Osteoblast (primary cell): Measurements from ENCODE around the gene KLHL33. TPM values are rescaled to one million over a fixed set of nuclear protein-coding genes. Genes with fewer than 3 reads are reported as not detected.
A peak's percentile ranks its signal among the peaks of the same experiment; 100 is the strongest.

Experiments used
- DNase-seq: peaks from one replicate; pipeline ENCODE4 v3.0.0; 2011; ENCODE audit warnings: low spot score, mixed read lengths; ENCODE audit not compliant: insufficient read length; ENCODE audit errors: missing footprints
- H2AFZ ChIP-seq: 2 replicates; pipeline ENCODE4 v1.6.0; 2011; ENCODE audit warnings: mild to moderate bottlenecking, low read length
- H3K27ac ChIP-seq: 2 replicates; pipeline ENCODE4 v1.5.1; 2011; ENCODE audit warnings: mild to moderate bottlenecking, low read depth, low read length, moderate library complexity
- H3K27me3 ChIP-seq: 2 replicates; pipeline ENCODE4 v1.6.0; 2012; ENCODE audit warnings: mild to moderate bottlenecking, control low read depth, inconsistent platforms, low read length, moderate library complexity; ENCODE audit not compliant: insufficient read depth
- H3K36me3 ChIP-seq: 2 replicates; pipeline ENCODE4 v1.5.1; 2011; ENCODE audit warnings: mild to moderate bottlenecking, low read length, control low read depth, moderate library complexity; ENCODE audit not compliant: insufficient read depth
- H3K4me1 ChIP-seq: 2 replicates; pipeline ENCODE4 v1.5.1; 2011; ENCODE audit warnings: mild to moderate bottlenecking, low read length, control low read depth, moderate library complexity; ENCODE audit not compliant: insufficient read depth
- H3K4me2 ChIP-seq: 2 replicates; pipeline ENCODE4 v1.6.0; 2011; ENCODE audit warnings: mild to moderate bottlenecking, low read length; ENCODE audit not compliant: insufficient read depth
- H3K4me3 ChIP-seq: fragments of 200-600 bp; sonication (generic); 3 replicates; pipeline ENCODE4 v1.5.1; 2012; ENCODE audit warnings: mild to moderate bottlenecking, low read length, inconsistent platforms; ENCODE audit not compliant: insufficient read depth
- H3K79me2 ChIP-seq: 2 replicates; pipeline ENCODE4 v1.6.0; 2012; ENCODE audit warnings: mild to moderate bottlenecking, low read length, control low read depth, inconsistent platforms; ENCODE audit not compliant: insufficient read depth
- H3K9me3 ChIP-seq: 2 replicates; pipeline ENCODE4 v1.5.1; 2011; ENCODE audit warnings: low read depth, low read length, control low read depth
- H4K20me1 ChIP-seq: 2 replicates; pipeline ENCODE4 v1.6.0; 2012; ENCODE audit warnings: mild to moderate bottlenecking, low read length, control low read depth; ENCODE audit not compliant: insufficient read depth
- total RNA-seq: library from RNA; depleted of rRNA; stranded (reverse); fragments of >200 nt; gene quantifications from 2 replicates; pipeline ENCODE4 v1.2.3, GENCODE V29; 2012
- TF ChIP-seq, protein P1 (sequence below): IDR thresholded peaks from 2 replicates; pipeline ENCODE4 v1.5.1; 2011; ENCODE audit warnings: mild to moderate bottlenecking, low read depth, low read length, moderate library complexity; ENCODE audit errors: extremely low read depth

Gene KLHL33
- total RNA-seq, 1 donor, result 0.36 TPM

DNA sequence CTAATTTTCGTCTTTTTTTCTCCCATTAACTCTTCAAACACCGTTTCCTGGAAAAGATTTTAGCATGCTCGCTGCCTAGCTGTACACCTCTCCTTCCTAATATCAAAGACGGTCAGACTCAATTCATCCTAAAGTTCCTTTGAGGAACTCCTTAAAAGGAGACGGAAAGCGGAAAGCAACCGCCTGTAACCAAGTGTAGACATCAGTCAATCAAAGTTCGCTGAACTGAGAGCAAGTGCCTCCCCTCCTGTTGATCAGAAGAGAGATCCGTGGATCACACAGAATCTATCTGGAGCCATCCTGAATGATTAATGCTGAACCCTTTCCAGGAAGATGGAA, 22.3 kb downstream of the KLHL33 start:
- no peaks in the 10 kb centered on the region for H3K36me3 ChIP-seq
- peak overlapping the region; percentile 85 for H3K27ac ChIP-seq
- peak overlapping the region; percentile 98 for H2AFZ ChIP-seq
- peak overlapping the region; percentile 93 for H3K4me2 ChIP-seq
- no peaks in the 10 kb centered on the region for H3K27me3 ChIP-seq
- TF ChIP-seq, protein P1, sequence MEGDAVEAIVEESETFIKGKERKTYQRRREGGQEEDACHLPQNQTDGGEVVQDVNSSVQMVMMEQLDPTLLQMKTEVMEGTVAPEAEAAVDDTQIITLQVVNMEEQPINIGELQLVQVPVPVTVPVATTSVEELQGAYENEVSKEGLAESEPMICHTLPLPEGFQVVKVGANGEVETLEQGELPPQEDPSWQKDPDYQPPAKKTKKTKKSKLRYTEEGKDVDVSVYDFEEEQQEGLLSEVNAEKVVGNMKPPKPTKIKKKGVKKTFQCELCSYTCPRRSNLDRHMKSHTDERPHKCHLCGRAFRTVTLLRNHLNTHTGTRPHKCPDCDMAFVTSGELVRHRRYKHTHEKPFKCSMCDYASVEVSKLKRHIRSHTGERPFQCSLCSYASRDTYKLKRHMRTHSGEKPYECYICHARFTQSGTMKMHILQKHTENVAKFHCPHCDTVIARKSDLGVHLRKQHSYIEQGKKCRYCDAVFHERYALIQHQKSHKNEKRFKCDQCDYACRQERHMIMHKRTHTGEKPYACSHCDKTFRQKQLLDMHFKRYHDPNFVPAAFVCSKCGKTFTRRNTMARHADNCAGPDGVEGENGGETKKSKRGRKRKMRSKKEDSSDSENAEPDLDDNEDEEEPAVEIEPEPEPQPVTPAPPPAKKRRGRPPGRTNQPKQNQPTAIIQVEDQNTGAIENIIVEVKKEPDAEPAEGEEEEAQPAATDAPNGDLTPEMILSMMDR, result no peak
- peaks cover 29% of the 10 kb centered on the region for H3K79me2 ChIP-seq
- peaks cover 7% of the 10 kb centered on the region for H4K20me1 ChIP-seq
- H3K4me1 ChIP-seq, result peaks cover 16% of the 10 kb centered on the region
- no peak for DNase-seq
- no peaks in the 10 kb centered on the region for H3K9me3 ChIP-seq
- peak overlapping the region; percentile 98 for H3K4me3 ChIP-seq

DNA sequence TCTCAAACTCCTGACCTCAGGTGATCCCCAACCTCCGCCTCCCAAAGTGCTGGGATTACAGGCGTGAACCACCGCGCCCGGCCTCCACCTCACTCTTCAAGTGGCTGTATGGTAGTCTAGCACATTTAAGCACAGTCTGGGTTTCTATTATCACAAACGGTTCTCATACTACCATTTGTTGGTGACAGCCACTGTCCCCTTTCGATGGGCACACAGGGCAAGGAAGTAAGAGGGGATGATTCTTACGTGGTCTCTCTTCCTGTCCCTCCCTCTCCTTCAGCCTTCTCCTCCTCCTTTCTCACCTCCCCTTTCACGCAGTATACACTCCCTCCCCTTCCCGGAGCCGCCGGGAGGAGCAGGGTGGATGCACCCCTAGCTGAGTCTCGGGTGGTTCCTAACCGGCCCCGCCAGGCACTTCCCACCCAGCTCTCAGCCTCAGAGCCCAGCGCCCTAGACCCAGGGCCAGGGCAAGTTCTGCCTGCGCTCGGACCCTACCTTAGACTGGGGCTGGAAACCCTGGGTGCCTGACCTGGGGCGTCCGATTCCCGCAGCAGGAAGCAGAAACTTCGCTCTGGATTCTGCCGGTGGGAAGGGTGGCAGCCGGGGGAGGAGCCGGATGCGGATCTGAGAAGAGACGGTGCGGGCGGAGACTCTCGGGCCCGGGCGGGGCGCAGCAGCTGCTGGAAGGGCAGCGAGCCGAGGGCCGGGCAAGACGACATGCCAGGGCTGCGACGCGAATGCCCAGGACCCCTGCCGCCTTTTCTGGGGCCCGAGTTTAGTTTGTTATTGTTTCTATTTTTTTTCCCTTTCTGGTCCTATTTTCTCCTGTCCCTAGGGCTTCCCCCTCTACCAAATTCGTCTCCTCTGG, 22.9 kb downstream of the KLHL33 start, which contains the start of gene TEP1:
TSS of gene TEP1 (minus strand) at position 626 of the 868 bp plus-strand sequence. CDS start 5,062 bp downstream, outside the sequence.
- Histone ChIP-seq H3K36me3 (peaks cover 4% of the 10 kb centered on the region), H3K27ac (peak within 1 kb of the TSS; percentile 85), H4K20me1 (peaks cover 10% of the 10 kb centered on the region), H3K4me3 (peak within 1 kb of the TSS; percentile 98), H3K4me1 (peaks cover 16% of the 10 kb centered on the region), H3K4me2 (peak within 1 kb of the TSS; percentile 93), H3K27me3 (no peaks in the 10 kb centered on the region), H3K9me3 (no peaks in the 10 kb centered on the region), H3K79me2 (peaks cover 34% of the 10 kb centered on the region), H2AFZ (peak within 1 kb of the TSS; percentile 98)
- TF ChIP-seq, protein P1, result no peak
- DNase-seq, result peak; percentile 95

DNA sequence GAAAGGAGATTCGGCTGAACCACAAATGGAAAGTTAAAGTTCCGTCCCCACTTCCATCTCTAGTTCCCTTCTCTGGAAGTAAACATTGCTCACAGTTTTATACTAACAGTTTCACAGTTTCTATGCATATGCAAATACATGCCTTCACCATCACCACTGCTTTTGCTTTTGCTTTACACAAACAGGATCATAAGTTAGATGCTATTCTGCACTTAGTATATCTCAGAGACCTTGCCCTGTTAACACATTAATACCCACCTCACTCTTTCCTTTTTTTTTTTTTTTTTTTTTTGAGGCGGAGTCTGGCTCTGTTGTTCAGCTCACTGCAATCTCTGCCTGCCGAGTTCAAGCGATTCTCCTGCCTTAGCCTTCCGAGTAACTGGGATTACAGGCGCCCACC, 23.6 kb downstream of the KLHL33 start:
- TF ChIP-seq, protein P1, result no peak
- peaks cover 16% of the 10 kb centered on the region for H3K4me1 ChIP-seq
- H3K27ac ChIP-seq, result peak overlapping the region; percentile 85
- DNase-seq, result peak; percentile 71
- H3K36me3 ChIP-seq, result peaks cover 11% of the 10 kb centered on the region
- peaks cover 12% of the 10 kb centered on the region for H4K20me1 ChIP-seq
- H3K27me3 ChIP-seq, result no peaks in the 10 kb centered on the region
- H2AFZ ChIP-seq, result peak overlapping the region; percentile 98
- H3K4me3 ChIP-seq, result peak overlapping the region; percentile 98
- H3K9me3 ChIP-seq, result no peaks in the 10 kb centered on the region
- H3K79me2 ChIP-seq, result peaks cover 41% of the 10 kb centered on the region
- peak overlapping the region; percentile 93 for H3K4me2 ChIP-seq

DNA sequence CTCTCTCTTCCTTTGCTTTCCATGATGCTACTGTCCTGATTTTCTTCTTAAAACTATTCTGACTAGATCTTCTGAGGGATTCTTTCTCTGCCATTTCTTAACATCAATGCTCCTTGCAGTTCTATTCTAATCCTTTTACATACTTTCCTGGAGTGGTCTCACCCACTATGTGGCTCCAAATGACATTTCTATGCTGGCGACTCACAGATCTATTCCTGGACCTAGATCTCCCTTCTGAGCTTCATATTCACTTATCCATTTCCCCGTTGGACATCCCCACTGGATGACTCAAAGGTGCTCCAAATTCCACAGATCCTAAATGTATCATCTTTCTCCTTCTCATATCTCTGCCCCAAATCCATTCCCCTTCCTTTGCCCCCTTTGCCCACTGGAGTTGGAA, 26.7 kb downstream of the KLHL33 start:
- Histone ChIP-seq H3K4me3 (no peak overlapping the region), H3K4me1 (peaks cover 16% of the 10 kb centered on the region), H3K4me2 (no peak overlapping the region), H3K36me3 (peaks cover 32% of the 10 kb centered on the region), H3K27me3 (no peaks in the 10 kb centered on the region), H4K20me1 (peaks cover 15% of the 10 kb centered on the region), H2AFZ (no peak overlapping the region), H3K79me2 (peaks cover 61% of the 10 kb centered on the region), H3K9me3 (no peaks in the 10 kb centered on the region), H3K27ac (peak overlapping the region; percentile 26)
- peak; percentile 63 for DNase-seq
- TF ChIP-seq, protein P1, result no peak
